ENCODE measurements around the gene PALB2. TPM values are rescaled to one million over a fixed set of nuclear protein-coding genes. Genes with fewer than 3 reads are reported as not detected.
A peak's percentile ranks its signal among the peaks of the same experiment; 100 is the strongest.

PALB2 gene
- total and polyA plus RNA-seq, 2 of the 8 experiments (the other 6 are each of a cell fraction or from before 2014, with no cell fraction given): 12.5 to 33.1 TPM

DNA sequence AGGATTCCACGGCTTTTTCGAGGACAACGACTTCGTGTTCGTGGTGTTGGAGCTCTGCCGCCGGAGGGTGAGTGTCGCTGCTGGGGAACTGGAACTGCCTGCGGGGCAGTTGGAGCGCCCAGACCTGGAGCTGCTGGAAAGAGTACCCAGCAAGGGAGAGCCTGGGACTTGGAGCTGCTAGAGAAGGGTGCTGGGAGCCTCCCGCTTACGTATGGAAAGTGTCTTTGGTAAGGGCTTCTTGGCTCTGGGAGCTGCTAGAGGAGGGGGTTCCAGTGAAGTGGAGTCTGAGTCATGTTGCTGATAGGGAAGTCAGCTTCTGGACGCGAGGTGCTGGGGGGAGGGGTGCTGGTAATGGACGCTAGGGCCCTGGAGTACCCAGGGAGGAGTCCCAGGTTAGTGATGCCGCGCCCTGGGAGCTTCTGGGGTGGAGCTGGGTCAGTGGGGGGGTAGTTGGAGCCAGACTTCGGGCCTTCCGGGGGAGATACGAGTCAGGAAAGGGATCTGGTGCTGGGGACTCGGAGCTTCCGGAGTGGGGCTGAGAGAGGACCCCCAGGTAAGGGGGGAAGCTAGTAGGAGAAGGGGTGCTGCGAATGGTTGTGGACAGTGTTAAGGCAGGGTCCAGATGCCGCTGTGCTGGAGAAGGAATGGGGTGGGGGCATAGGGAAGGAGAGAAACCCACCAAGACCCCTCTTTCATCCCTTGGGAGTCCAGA is 38.3 kb upstream of the PALB2 start:
- H4K8ac ChIP-seq (ENCODE audit: extremely low read depth, insufficient read depth, low read length): peak overlapping the region; percentile 85
- H3K79me2 ChIP-seq (ENCODE audit: control insufficient read depth in 1 of 2, insufficient read depth in 2 of 2, low read length in 2 of 2): peaks cover 16 to 39% of the 10 kb centered on the region in 2 experiments
- no peaks in the 10 kb centered on the region for H3K27me3 ChIP-seq (replicated peaks in 1 of 4; ENCODE audit: control insufficient read depth in 3 of 4, extremely low read depth in 1 of 4, insufficient read depth in 3 of 4, low read length in 3 of 4)
- H2AK5ac ChIP-seq (ENCODE audit: low read depth, low read length): peak overlapping the region; percentile 95; the same call in 1 of the 2 replicates
- peak overlapping the region; percentile 96 to 99 (median 98) for H3K4me3 ChIP-seq (ENCODE audit: extremely low read depth in 1 of 4, insufficient read depth in 2 of 4, low read depth in 3 of 4, low read length in 4 of 4)
- H2BK20ac ChIP-seq (ENCODE audit: low read length): no peak overlapping the region
- H3K4me2 ChIP-seq (ENCODE audit: insufficient read depth in 1 of 2, low read depth in 2 of 2, low read length in 2 of 2): peak overlapping the region; percentile 90 to 94
- peak overlapping the region; percentile 53 for H4K5ac ChIP-seq (ENCODE audit: insufficient read length, low read depth, low read length)
- H3K56ac ChIP-seq (replicated peaks; ENCODE audit: insufficient read length, low read depth, low read length): peak overlapping the region; percentile 82
- peak overlapping the region; percentile 81 for H3K18ac ChIP-seq (ENCODE audit: extremely low read depth, low read length)
- H2BK5ac ChIP-seq (ENCODE audit: low read depth, low read length): peak overlapping the region; percentile 95
- 0 out of 2 replicates have a peak, but pooled peaks have one; percentile 10 for TF ChIP-seq POLR2AphosphoS5 (IDR thresholded peaks at IDR 0.05; ENCODE audit: low read depth, low read length)
- no peak for TF ChIP-seq CEBPB (IDR thresholded peaks at IDR 0.05; ENCODE audit: low read depth, low read length)
- TF ChIP-seq SAP30 (IDR thresholded peaks at IDR 0.05; ENCODE audit: insufficient read depth, insufficient replicate concordance, low read length): peak; percentile 17
- TF ChIP-seq POLR2A (IDR thresholded peaks at IDR 0.05; ENCODE audit: control extremely low read depth in 1 of 2, low read depth in 2 of 2, low read length in 2 of 2): 0 out of 3 replicates have a peak, but pooled peaks of 1 of the 2 experiments have one; percentile 17
- 0 out of 2 replicates have a peak, but pooled peaks have one; percentile 45 for TF ChIP-seq BACH1 (IDR thresholded peaks at IDR 0.05; ENCODE audit: low read length)
- peak in 1 of 2 experiments; percentile 17; a peak in 1 of 4 replicates for TF ChIP-seq SIN3A (conservative IDR thresholded peaks at IDR 0.05 in 1 of 2, IDR thresholded peaks at IDR 0.05 in 1 of 2; ENCODE audit: low read depth in 1 of 2, low read length in 2 of 2)
- no peak for TF ChIP-seq ASH2L (IDR thresholded peaks at IDR 0.05; ENCODE audit: low read length)
- H2AFZ ChIP-seq (ENCODE audit: low read length): no peak overlapping the region
- H2BK15ac ChIP-seq (ENCODE audit: low read length): peak overlapping the region; percentile 98
- peak overlapping the region; percentile 98 for H4K91ac ChIP-seq (replicated peaks; ENCODE audit: insufficient read length, low read length)
- H3K9me3 ChIP-seq (ENCODE audit: insufficient read depth in 2 of 2, low read depth in 1 of 2, low read length in 1 of 2): no peaks in the 10 kb centered on the region
- DNase-seq (ENCODE audit: low read depth in 1 of 2, low spot score in 2 of 2) (peak in 1 of 2 experiments; percentile 57), FAIRE-seq (no peak)
- H3K4ac ChIP-seq (replicated peaks; ENCODE audit: insufficient read length, low read depth, low read length): peak overlapping the region; percentile 72
- WGBS, 2 experiments (ENCODE audit: extremely low coverage in 1 of 2, insufficient coverage in 1 of 2, insufficient read length in 1 of 2, insufficient replicate concordance in 2 of 2, low coverage in 1 of 2, low lambda C conversion rate in 2 of 2, missing lambda C conversion rate in 1 of 2): 2% methylated on average over 24 of the region's 24 CpGs; no CpG with 5 or more reads in 1 of the 2 experiments
- peak overlapping the region in 3 of 4 experiments; percentile 85 to 90 (median 86); a peak in 6 of 7 replicates for H3K9ac ChIP-seq (replicated peaks in 1 of 4; ENCODE audit: extremely low read depth in 1 of 4, low read depth in 3 of 4, low read length in 3 of 4)
- H3K4me1 ChIP-seq (replicated peaks in 1 of 4; ENCODE audit: control insufficient read depth in 3 of 4, insufficient read depth in 4 of 4, low read length in 3 of 4): peaks cover 2 to 8% (median 7%) of the 10 kb centered on the region in 4 experiments; a peak in 4 of 7 replicates
- ChIA-PET POLR2A (ENCODE audit: partially characterized antibody) (interaction anchor here (0.7 to 13.1 kb wide), 13 partner anchors 12 to 170 kb away, joined by 3 to 230 read pairs (median 5); partner anchors contain the start of genes DCTN5, EARS2, ERN2 and NDUFAB1), CTCF (ENCODE audit: partially characterized antibody) (interaction anchor here (1.1 to 4.7 kb wide), 6 partner anchors 10 to 179 kb away, joined by 3 to 43 read pairs (median 6); partner anchors contain the start of gene ERN2)
- peak overlapping the region; percentile 35 for H3K14ac ChIP-seq (ENCODE audit: insufficient read length)
- H4K20me1 ChIP-seq (replicated peaks in 1 of 2; ENCODE audit: control insufficient read depth in 1 of 2, insufficient read depth in 2 of 2, low read length in 2 of 2): peaks cover 3 to 14% of the 10 kb centered on the region in 2 experiments
- H2BK120ac ChIP-seq (replicated peaks; ENCODE audit: low read depth, low read length): peak overlapping the region; percentile 60
- peaks cover 27 to 41% (median 33%) of the 10 kb centered on the region in 4 experiments for H3K36me3 ChIP-seq (ENCODE audit: control insufficient read depth in 2 of 4, insufficient read depth in 4 of 4, low read length in 3 of 4)
- H3K27ac ChIP-seq (ENCODE audit: low read depth, low read length): peak overlapping the region; percentile 35
- peak overlapping the region; percentile 60; the same call in 1 of the 2 replicates for H2BK12ac ChIP-seq (ENCODE audit: low read depth, low read length)
- no peak overlapping the region for H3K23ac ChIP-seq (ENCODE audit: insufficient read length)
- H3K79me1 ChIP-seq (ENCODE audit: low read depth, low read length): peaks cover 20% of the 10 kb centered on the region
- H3K23me2 ChIP-seq (ENCODE audit: low read depth, low read length): peaks cover 11% of the 10 kb centered on the region; the same call in 1 of the 2 replicates

All from H1 (cell line).